Natural killer cell (primary cell): ENCODE data around the gene HPSE2. TPM values are rescaled to one million over a fixed set of nuclear protein-coding genes. Genes with fewer than 3 reads are reported as not detected.

ENCODE experiments used
- ATAC-seq, 3 donors: fragments of 150-1000 bp in 2 of 3; fragments of 200-7000 bp in 1 of 3; cut with Tn5 transposase; 1 replicate in 1 of 3; 2 replicates in 2 of 3; pipeline ENCODE4 v1.10.0; 2021; ENCODE audit warnings: mild to moderate bottlenecking in 2 of 3, moderate library complexity in 2 of 3
- DNase-seq, 2 donors: peaks; one replicate each; pipeline versions ENCODE4 v3.0.0 to v3.0.0-alpha.2; 2013 to 2021; ENCODE audit warnings: mixed read lengths in 1 of 2
- H3K27ac ChIP-seq: one replicate; pipeline ENCODE4 v1.5.1; 2013; ENCODE audit warnings: mild to moderate bottlenecking, low read length
- H3K27me3 ChIP-seq: one replicate; pipeline ENCODE4 v1.6.1; 2013; ENCODE audit warnings: low read length; ENCODE audit not compliant: control insufficient read depth, insufficient read depth
- H3K36me3 ChIP-seq: one replicate; pipeline ENCODE4 v1.6.1; 2013; ENCODE audit warnings: low read length; ENCODE audit not compliant: control insufficient read depth, insufficient read depth
- H3K4me1 ChIP-seq: one replicate; pipeline ENCODE4 v1.6.1; 2013; ENCODE audit warnings: low read length; ENCODE audit not compliant: control insufficient read depth, insufficient read depth
- H3K4me3 ChIP-seq: one replicate; pipeline ENCODE4 v1.5.1; 2013; ENCODE audit warnings: low read length
- H3K9me3 ChIP-seq: one replicate; pipeline ENCODE4 v1.6.1; 2013; ENCODE audit warnings: low read length; ENCODE audit not compliant: control insufficient read depth, insufficient read depth
- H3K27ac Mint-ChIP-seq, 2 donors: one replicate each; pipeline ENCODE4 v1.8.0; 2022; ENCODE audit warnings: mild to moderate bottlenecking in 2 of 2, mixed read lengths in 2 of 2, moderate library complexity in 1 of 2
- H3K27me3 Mint-ChIP-seq, 2 donors: one replicate each; pipeline ENCODE4 v1.8.0; 2022; ENCODE audit warnings: low read depth in 2 of 2, mixed read lengths in 2 of 2
- H3K36me3 Mint-ChIP-seq: one replicate; pipeline ENCODE4 v1.8.0; 2022; ENCODE audit warnings: mixed read lengths
- H3K4me1 Mint-ChIP-seq, 2 donors: one replicate each; pipeline ENCODE4 v1.8.0; 2022; ENCODE audit warnings: mixed read lengths in 2 of 2
- H3K4me3 Mint-ChIP-seq: one replicate; pipeline ENCODE4 v1.8.0; 2022; ENCODE audit warnings: mild to moderate bottlenecking, moderate library complexity, mixed read lengths
- H3K9me3 Mint-ChIP-seq, 2 donors: one replicate each; pipeline ENCODE4 v1.8.0; 2022; ENCODE audit warnings: mixed read lengths in 2 of 2
- CTCF ChIP-seq: fragments of 200-600 bp; IDR thresholded peaks from one replicate; pipeline ENCODE4 v1.8.0; 2022; ENCODE audit warnings: antibody characterized with exemption
- WGBS: methylation state at CpG from one replicate; pipeline ENCODE4 v1.1.7; 2013; ENCODE audit warnings: missing lambda C conversion rate; ENCODE audit not compliant: insufficient coverage; 5-methylcytosine and 5-hydroxymethylcytosine counted together
- intact Hi-C: fragments of 100-400 bp; cut with micrococcal nuclease; formaldehyde crosslinking; loops from one replicate; pipeline ENCODE4 v1.14.2; 2022
- total RNA-seq, 4 donors: library from RNA; stranded (reverse); fragments of 120-200 nt in 1 of 4; gene quantifications; one replicate each; pipeline versions ENCODE4 v1.2.3 to v1.2.4, GENCODE V29; 2013 to 2022

HPSE2 gene
- total RNA-seq, 3 donors from 2014 or later (not counting 1 experiment from before 2014, with no cell fraction given): not detected

GRCh38 chr10:98831391-98831790 lies 404.3 kb downstream of the HPSE2 start:
- H3K27me3 ChIP-seq: no peaks in the 10 kb centered on the region
- H3K4me1 Mint-ChIP-seq: no peaks in the 10 kb centered on the region
- H3K9me3 Mint-ChIP-seq: peaks cover 0 to 6% of the 10 kb centered on the region in 2 donors
- H3K4me1 ChIP-seq: no peaks in the 10 kb centered on the region
- no peaks in the 10 kb centered on the region for H3K36me3 ChIP-seq
- no peak for DNase-seq
- TF ChIP-seq CTCF: no peak
- 100% methylated on average over 1 of the region's 1 CpG for WGBS
- intact Hi-C loops: no loop called here
- no peak overlapping the region for H3K27ac Mint-ChIP-seq
- no peak overlapping the region for H3K27ac ChIP-seq
- no peaks in the 10 kb centered on the region for H3K9me3 ChIP-seq
- no peak overlapping the region for H3K4me3 Mint-ChIP-seq
- no peak overlapping the region for H3K4me3 ChIP-seq
- peaks cover 0 to 11% of the 10 kb centered on the region in 2 donors for H3K27me3 Mint-ChIP-seq
- H3K36me3 Mint-ChIP-seq: no peaks in the 10 kb centered on the region
- ATAC-seq: no peak

DNA sequence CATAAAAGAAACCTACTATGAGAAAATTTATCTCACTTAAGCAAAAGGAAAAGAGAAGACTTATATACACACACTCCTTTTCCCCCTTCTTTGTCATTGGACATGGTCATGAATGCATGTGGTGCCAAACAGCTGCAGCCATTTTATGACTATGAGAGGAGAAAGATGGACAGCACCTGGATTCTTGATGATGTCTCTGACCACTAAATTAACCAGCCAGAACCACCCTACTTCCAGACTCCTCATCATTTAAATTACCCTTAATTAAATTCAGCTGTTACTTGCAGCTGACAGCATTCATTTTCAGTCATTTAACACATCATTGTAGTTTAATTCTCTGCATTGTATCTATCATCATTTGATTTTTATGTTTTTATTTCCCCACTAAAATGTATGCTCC lies 409.9 kb downstream of the HPSE2 start:
- H3K27me3 ChIP-seq: no peaks in the 10 kb centered on the region
- no peaks in the 10 kb centered on the region for H3K4me1 ChIP-seq
- Mint-ChIP-seq H3K4me1 (no peaks in the 10 kb centered on the region), H3K4me3 (no peak overlapping the region), H3K27ac (no peak overlapping the region), H3K27me3 (no peaks in the 10 kb centered on the region), H3K36me3 (no peaks in the 10 kb centered on the region), H3K9me3 (peaks cover 0 to 6% of the 10 kb centered on the region in 2 donors)
- DNase-seq (no peak), ATAC-seq (no peak)
- no peaks in the 10 kb centered on the region for H3K36me3 ChIP-seq
- H3K9me3 ChIP-seq: no peaks in the 10 kb centered on the region
- no peak overlapping the region for H3K27ac ChIP-seq
- TF ChIP-seq CTCF: no peak
- intact Hi-C loops: no loop called here
- no peak overlapping the region for H3K4me3 ChIP-seq

DNA sequence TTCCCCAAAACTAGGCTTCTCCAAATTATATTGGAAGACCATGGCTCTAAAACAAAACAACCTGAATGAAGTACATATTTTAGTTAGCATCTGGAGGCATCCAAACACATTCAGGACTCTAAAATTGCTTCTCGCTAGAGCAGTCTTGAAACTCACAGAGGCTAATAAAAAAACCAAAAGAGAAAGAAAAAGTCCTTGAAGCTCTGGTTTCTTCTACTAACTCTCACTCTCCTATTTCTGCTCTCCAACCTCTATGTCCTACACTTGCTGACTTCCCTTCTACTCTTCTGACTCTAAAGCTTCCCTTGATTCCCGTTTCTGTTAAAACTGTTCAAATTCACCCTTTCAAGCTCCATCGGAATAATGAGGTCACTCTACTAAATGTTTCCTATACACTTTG lies 418.3 kb downstream of the HPSE2 start:
- 86% methylated on average over 3 of the region's 3 CpGs for WGBS
- Mint-ChIP-seq H3K4me1 (no peaks in the 10 kb centered on the region), H3K36me3 (no peaks in the 10 kb centered on the region)

More for the DNA sequence above, 418.3 kb downstream of the HPSE2 start:
- H3K27me3 ChIP-seq: no peaks in the 10 kb centered on the region
- Mint-ChIP-seq H3K27me3 (no peaks in the 10 kb centered on the region), H3K9me3 (peaks cover 0 to 2% of the 10 kb centered on the region in 2 donors), H3K4me3 (no peak overlapping the region), H3K27ac (no peak overlapping the region)
- no peaks in the 10 kb centered on the region for H3K9me3 ChIP-seq
- ATAC-seq: no peak
- H3K4me3 ChIP-seq: no peak overlapping the region
- no peak for TF ChIP-seq CTCF
- no peaks in the 10 kb centered on the region for H3K36me3 ChIP-seq
- no peak overlapping the region for H3K27ac ChIP-seq
- H3K4me1 ChIP-seq: no peaks in the 10 kb centered on the region
- intact Hi-C loops: no loop called here
- DNase-seq: no peak
